Left lung (tissue), 10 donors: ENCODE results near the gene CDH4. TPM values are rescaled to one million over a fixed set of nuclear protein-coding genes. Genes with fewer than 3 reads are reported as not detected.

Source experiments
- ATAC-seq: fragments of 200-7000 bp; cut with Tn5 transposase; one replicate; pipeline ENCODE4 v1.9.1; 2020; ENCODE audit warnings: moderate library complexity
- DNase-seq, 4 donors: peaks; one replicate each; pipeline ENCODE4 v3.0.0-alpha.2; 2013 to 2020
- H3K27ac ChIP-seq, 2 donors: fragments of 200-600 bp; sonication (generic) in 1 of 2; one replicate each; pipeline versions ENCODE4 v1.5.0 to v1.8.0; 2020 to 2021
- H3K27me3 ChIP-seq, 2 donors: fragments of 200-600 bp; sonication (generic) in 1 of 2; one replicate each; pipeline versions ENCODE4 v1.5.0 to v1.8.0; 2020 to 2021
- H3K36me3 ChIP-seq, 2 donors: fragments of 200-600 bp; sonication (generic) in 1 of 2; one replicate each; pipeline versions ENCODE4 v1.5.0 to v1.8.0; 2020 to 2021
- H3K4me1 ChIP-seq, 2 donors: fragments of 200-600 bp; one replicate each; pipeline ENCODE4 v1.8.0; 2021
- H3K4me3 ChIP-seq, 2 donors: fragments of 200-600 bp; sonication (generic) in 1 of 2; one replicate each; pipeline versions ENCODE4 v1.5.0 to v1.8.0; 2020 to 2021; ENCODE audit warnings: mild to moderate bottlenecking in 1 of 2
- H3K9me3 ChIP-seq, 2 donors: fragments of 200-600 bp; sonication (generic) in 1 of 2; one replicate each; pipeline versions ENCODE4 v1.5.0 to v1.8.0; 2020 to 2021
- intact Hi-C, 2 donors: fragments of 100-400 bp; cut with DNase I; formaldehyde crosslinking; loops; one replicate each; pipeline versions ENCODE4 v1.11.2 to v1.14.2; 2022
- polyA plus RNA-seq, 6 donors: library from polyadenylated mRNA; unstranded; fragments of 120-200 nt; gene quantifications; one replicate each; pipeline ENCODE4 v1.2.1, GENCODE V29; 2013; ENCODE audit not compliant: insufficient read length in 6 of 6
- total RNA-seq, 2 donors: library from RNA; stranded (reverse); fragmentation: NEBNext Ultra II Directional; extraction: Animal tissue kit (Norgen Biotek cat#: 25700); gene quantifications; one replicate each; pipeline ENCODE4 v1.2.1, GENCODE V29; 2021
- TF ChIP-seq, protein P1 (sequence below), 2 donors: fragments of 200-600 bp; sonication (generic) in 1 of 2; IDR thresholded peaks; one replicate each; pipeline versions ENCODE4 v1.5.0 to v1.8.0; 2021; ENCODE audit warnings: antibody characterized with exemption in 2 of 2
- donor health status: DM: no; HTN: yes; CAD: no.
- donor health status: DM: no; HTN: no; CAD: no.

Gene CDH4
- total and polyA plus RNA-seq, 8 donors: 0.24 to 10.8 (median 5.1) TPM

DNA sequence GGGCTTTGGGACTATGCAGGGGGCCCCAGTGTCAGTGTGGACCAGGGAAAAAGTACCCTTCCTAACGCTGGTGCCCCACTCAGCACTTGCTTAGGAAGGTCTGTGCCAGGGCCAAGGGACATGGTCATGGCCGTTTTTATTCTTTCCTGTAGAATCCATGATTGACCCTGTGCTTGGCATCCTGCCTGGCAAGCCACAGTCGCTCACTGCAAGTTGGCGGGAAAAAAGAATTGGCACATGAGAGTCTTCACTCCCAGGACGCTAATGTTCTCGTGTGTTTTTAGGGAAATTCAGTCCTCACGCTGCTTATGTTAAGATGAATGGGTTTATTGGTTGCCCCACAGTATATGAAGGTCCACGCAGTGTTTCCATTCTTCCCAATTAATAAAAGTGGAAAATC, 253.4 kb downstream of the CDH4 start:
- H3K4me3 ChIP-seq: no peak overlapping the region
- TF ChIP-seq, protein P1, sequence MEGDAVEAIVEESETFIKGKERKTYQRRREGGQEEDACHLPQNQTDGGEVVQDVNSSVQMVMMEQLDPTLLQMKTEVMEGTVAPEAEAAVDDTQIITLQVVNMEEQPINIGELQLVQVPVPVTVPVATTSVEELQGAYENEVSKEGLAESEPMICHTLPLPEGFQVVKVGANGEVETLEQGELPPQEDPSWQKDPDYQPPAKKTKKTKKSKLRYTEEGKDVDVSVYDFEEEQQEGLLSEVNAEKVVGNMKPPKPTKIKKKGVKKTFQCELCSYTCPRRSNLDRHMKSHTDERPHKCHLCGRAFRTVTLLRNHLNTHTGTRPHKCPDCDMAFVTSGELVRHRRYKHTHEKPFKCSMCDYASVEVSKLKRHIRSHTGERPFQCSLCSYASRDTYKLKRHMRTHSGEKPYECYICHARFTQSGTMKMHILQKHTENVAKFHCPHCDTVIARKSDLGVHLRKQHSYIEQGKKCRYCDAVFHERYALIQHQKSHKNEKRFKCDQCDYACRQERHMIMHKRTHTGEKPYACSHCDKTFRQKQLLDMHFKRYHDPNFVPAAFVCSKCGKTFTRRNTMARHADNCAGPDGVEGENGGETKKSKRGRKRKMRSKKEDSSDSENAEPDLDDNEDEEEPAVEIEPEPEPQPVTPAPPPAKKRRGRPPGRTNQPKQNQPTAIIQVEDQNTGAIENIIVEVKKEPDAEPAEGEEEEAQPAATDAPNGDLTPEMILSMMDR (IDR thresholded peaks at IDR 0.05): no peak
- no peak for ATAC-seq
- DNase-seq: no peak
- no peaks in the 10 kb centered on the region for H3K4me1 ChIP-seq
- intact Hi-C loops: no loop called here
- H3K36me3 ChIP-seq: no peaks in the 10 kb centered on the region
- H3K27me3 ChIP-seq: peaks cover 0 to 39% of the 10 kb centered on the region in 2 donors
- no peaks in the 10 kb centered on the region for H3K9me3 ChIP-seq
- H3K27ac ChIP-seq: no peak overlapping the region

DNA sequence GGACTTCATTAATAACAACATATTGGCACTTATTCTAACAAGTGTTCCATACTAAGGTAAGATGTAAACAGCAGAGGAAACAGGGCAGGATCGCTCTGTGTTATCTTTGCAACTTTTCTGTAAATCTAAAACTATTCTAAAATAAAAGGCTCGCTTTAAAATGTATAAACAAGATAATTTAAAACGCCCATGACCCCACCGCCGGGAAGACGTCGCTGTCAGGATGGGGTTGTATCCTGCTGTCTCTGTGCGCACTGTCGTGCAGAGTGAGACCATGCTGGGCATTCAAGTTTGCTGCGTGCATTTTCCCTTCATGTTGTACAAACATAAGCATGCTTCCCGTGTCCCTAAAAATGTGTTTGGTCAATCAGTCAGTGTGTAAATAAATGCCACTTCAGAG, 255.7 kb downstream of the CDH4 start:
- Histone ChIP-seq H3K27ac (no peak overlapping the region), H3K9me3 (no peaks in the 10 kb centered on the region), H3K4me3 (no peak overlapping the region), H3K27me3 (peaks cover 0 to 39% of the 10 kb centered on the region in 2 donors), H3K36me3 (no peaks in the 10 kb centered on the region), H3K4me1 (no peaks in the 10 kb centered on the region)
- ATAC-seq: no peak
- TF ChIP-seq, protein P1 (IDR thresholded peaks at IDR 0.05): no peak
- intact Hi-C loops: no loop called here
- no peak for DNase-seq

DNA sequence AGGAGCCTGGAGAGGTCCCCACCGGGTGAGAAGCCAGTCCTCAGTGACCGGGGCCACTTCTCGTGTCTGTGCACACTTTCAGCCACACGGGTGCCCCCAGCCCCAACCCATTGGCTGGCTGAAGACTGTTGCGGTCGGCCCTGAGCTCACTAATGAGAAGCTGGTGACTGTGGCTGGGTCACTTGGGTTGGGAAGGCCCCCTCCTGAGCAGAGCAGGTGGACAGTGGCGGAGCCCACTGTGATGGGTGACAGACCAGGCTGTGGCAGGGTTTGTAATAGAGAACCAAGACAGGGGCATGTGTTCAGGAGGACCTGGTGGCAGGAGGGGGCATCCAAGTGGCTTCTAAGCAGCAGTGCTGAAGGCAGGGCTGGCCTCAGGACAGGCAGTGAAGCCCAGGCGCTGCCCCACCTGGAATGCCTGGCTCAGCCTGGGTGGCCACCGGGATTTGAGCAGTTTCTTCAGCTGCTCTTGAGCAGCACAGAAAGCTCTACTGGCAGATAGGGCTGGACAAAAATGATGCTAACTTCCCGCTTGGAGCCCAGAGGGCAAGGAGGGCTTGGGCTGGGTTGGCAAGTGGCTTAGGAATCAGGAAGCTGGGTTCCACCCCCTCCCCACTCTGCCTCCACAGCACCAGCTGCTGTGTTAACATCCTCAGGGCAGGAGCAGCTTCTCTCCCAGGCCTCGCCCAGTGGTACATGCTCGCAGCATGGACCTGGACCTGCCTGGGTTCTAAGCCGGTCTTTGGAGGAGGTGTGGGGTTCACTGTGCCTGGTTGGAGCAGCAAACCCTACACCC, 256.4 kb downstream of the CDH4 start:
- ATAC-seq: no peak
- Histone ChIP-seq H3K4me1 (no peaks in the 10 kb centered on the region), H3K36me3 (no peaks in the 10 kb centered on the region), H3K27ac (no peak overlapping the region), H3K27me3 (peaks cover 0 to 39% of the 10 kb centered on the region in 2 donors), H3K9me3 (no peaks in the 10 kb centered on the region), H3K4me3 (no peak overlapping the region)
- TF ChIP-seq, protein P1 (IDR thresholded peaks at IDR 0.05): no peak
- intact Hi-C loops: no loop called here
- DNase-seq: no peak

DNA sequence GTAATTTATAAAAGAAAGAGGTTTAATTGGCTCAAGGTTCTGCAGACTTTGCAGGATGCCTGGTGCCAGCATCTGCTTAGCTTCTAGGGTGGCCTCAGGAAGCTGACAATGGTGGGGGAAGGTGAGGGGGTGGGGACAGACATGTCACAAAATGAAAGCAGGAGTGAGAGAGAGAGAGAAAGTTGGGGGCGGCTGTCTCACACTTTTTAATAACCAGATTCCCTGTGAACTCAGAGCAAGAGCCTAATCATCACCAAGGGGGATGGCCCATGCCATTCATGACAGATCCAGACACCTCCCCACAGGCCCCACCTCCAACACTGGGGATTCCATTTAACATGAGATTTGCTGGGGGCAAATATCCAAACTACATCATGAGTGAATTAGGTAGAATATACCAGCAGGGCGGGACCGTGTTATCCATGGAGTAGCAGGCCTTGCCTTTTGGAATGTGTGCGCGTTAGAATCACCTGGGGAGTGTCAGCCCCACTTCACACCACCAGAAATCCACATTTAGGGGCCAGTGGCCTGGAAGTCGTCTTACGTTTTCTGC, 258.8 kb downstream of the CDH4 start:
- TF ChIP-seq, protein P1 (IDR thresholded peaks at IDR 0.05): no peak
- no peak for ATAC-seq
- H3K4me3 ChIP-seq: no peak overlapping the region
- H3K4me1 ChIP-seq: no peaks in the 10 kb centered on the region
- no peak for DNase-seq
- no peaks in the 10 kb centered on the region for H3K36me3 ChIP-seq
- peaks cover 0 to 50% of the 10 kb centered on the region in 2 donors for H3K27me3 ChIP-seq
- no peak overlapping the region for H3K27ac ChIP-seq
- no peaks in the 10 kb centered on the region for H3K9me3 ChIP-seq
- intact Hi-C loops: no loop called here

DNA sequence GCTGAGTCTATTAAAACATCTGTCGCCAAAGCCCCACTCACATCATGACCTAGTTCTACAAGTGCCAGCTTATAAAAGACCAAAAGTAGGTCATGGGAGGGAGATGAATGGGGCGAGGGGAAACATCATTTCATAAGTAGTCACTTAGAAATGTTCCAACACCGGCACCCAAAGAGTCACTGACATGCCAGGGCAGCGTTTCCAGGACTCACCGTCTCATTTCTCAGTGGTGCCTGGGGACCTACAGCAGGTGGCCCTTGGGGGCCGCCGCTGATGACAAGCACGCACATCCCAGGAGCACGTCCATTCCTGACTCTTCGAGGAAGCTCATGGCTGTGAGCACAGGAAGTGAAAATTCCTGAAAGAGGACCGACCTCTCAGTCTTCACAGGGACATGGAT, 260.4 kb downstream of the CDH4 start:
- Histone ChIP-seq H3K9me3 (no peaks in the 10 kb centered on the region), H3K4me1 (no peaks in the 10 kb centered on the region), H3K4me3 (no peak overlapping the region), H3K27ac (no peak overlapping the region), H3K27me3 (peaks cover 0 to 51% of the 10 kb centered on the region in 2 donors), H3K36me3 (no peaks in the 10 kb centered on the region)
- no peak for ATAC-seq
- TF ChIP-seq, protein P1 (IDR thresholded peaks at IDR 0.05): no peak
- DNase-seq: no peak
- intact Hi-C loops: no loop called here
